Skeletal muscle cell (primary cell): Measurements from ENCODE around the gene SSTR3.

Experiments
- DNase-seq: peaks from one replicate; pipeline ENCODE4 v3.0.0-alpha.2; 2010; ENCODE audit warnings: low read depth
- H3K4me3 ChIP-seq: 2 replicates; pipeline ENCODE4 v1.5.1; 2011; ENCODE audit warnings: low read depth, mild to moderate bottlenecking, control low read depth, low read length, moderate library complexity

Gene SSTR3

DNA sequence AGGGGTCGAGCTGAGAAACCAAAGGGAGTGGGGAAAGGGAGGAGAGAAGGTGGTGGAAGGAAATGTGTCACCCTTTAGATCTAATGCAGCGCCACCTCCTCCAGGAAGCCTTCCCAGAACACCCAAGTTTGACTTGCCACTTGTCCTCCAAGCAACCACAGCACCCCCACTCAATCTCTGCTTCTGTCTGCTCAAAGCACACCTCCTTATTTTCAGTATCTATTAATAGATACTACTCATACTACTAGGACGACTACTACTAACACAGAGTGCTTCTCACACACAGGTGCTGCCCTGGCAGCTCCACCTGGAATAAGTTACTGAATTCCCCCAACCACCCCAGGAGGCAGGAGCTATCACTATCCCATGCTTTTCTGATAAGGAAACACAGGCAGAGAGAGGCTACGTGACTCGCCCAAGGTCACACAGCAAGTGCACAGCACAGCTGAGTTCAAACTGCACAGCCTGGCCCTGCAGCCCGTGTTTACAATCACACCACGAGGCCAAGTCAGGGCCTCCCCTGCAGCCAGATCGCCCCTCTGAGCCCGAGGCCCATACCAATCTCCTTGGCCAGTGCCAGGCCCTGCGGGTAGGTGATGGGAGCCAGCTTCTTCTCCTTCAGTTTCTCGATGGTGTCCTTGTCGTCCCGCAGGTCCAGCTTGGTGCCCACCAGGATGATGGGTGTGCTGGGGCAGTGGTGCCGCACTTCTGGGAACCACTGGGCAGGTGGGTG lies 18.6 kb upstream of the SSTR3 start:
- DNase-seq, result no peak
- H3K4me3 ChIP-seq, result no peak overlapping the region

DNA sequence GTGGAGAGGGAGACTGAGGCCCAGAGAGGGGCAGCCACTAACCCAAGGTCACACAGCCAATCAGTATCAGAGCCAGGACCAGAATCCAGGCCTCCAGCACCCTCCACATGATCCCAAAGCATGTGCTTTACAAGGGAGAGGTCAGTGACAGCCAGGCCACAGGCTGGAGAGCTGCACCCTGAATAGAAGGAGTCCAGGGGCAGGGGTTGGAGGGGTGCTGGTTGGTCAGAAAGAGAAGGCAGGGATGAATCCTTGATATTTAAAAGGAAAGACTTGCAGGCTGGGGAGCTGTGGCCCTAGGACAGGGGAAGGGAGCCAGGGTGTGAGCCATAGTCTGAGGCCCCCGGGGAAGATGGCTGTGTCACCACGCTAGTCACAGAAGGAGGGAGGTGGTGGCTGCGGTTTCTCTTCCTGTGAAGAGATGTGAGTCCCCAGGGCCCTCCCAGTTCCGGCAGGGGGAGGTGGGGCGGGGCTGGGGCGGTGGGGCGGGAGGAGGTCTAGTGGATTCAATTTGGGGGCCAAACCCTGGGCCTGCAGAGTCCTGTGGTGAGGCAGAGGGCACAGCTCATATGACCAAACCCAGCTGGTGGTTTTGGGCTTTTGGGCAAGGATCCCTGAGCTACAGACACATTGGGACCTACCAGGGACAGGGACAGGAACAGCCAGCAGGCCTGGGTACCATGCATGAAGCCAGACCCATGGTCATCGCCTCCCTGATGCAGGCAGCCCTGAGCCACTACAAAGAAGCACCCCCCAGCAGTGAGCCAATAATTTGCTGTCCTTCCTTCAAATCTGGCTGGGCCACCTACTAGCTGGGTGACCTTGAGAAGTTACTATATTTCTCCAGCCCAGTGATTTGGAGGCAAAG lies 17.8 kb upstream of the SSTR3 start:
- H3K4me3 ChIP-seq, result no peak overlapping the region
- no peak for DNase-seq

DNA sequence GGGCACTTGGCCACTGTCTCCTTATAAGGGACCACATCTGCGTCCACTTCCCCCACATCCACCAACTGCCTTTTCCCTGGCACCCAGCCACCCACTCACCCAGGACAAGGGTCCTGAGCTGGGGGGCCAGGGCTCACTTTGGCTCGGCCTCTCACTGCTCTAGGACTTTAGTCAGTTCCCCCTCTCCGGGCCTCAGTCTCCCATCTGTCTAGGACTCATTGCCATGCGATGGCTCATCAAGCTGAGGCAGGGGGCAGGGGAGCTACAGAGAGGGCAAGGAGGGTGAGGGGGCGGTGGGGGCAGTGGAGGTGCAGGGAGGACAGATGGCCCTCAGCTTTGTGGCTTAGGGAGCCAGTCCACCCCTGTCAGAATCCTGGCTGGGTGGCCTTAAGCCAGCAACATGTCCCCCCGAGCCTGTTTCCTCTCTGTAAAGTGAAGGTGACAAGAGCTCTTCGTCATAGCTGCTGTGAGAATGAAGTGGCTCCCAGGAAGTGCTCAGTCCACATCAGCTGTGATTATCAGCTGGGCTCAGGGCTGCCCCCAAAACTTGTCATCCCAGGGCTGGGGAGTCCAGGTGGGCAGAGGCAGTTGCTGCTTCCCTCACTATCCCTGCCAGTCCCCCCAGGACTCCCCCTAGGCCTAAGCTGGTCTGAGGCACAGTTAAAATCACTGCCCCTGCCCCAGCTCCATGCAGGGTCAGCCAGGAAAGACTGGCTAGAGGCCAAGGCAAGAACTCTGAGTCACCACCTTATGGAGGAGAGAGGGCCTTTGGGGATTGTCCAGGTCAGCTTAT lies 16.9 kb upstream of the SSTR3 start:
- DNase-seq, result peak; percentile 67
- H3K4me3 ChIP-seq, result no peak overlapping the region

DNA sequence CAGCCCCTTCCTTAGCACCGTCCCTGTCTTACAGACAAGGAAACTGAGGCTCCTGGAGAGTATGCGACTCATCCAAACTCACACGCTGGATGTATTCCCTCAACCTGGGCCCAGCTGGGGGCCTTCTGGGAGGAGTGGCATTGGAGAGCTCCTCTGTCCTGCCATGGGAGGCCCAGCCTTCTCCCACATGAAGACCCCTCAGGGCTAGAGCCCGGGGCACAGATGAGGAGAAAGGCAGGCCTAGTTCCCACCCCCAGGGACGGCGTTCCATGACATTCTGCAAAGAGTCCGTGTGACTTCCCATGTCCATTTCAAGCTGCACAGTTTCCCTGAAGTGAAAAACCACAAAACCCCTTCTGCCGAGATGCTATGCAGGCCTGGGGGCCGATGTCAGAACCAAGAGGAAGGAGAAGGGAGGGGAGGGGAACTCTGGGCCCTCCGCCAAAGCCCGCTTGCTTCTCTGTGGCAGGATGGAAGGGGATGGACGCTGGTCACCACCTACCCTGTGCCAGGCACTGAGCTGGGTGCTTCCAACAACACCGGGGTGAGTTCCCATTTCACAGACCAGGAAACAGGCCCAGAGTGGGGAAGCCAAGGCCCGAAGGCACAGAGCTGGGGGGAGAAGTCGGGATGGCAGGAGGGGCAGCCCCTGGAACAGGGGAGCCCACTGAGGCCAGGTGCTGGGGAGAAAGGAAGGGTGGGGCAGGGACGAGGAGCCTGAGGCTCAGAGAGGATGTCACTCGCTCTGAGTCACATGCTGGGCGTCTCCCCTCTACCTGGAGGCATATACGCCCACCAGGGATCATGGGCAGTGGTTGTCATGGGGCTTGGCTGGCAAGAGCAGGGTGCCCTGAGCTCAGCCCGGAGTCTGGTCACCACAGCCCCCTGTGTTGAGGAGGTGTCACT lies 16.1 kb upstream of the SSTR3 start:
- no peak for DNase-seq
- no peak overlapping the region for H3K4me3 ChIP-seq

DNA sequence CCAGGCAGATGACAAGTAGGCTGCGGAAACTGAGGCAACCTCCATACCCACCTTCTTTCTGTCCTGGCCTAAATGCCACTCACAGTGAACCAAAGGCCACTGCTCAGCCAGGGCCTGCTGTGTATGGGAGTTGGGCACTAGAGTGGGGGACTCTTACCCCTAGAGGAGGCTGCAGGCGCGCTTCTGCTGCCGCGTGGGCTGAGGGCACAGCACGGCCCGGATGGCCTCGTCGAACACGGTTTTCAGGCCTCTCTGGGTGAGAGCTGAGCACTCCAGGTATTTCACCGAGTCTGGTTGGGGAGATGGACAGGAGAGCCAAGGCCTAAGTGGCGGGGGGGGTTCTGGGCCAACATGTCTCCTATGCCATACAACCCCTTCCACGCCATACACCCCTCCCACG lies 14.2 kb upstream of the SSTR3 start:
- H3K4me3 ChIP-seq, result no peak overlapping the region
- no peak for DNase-seq

DNA sequence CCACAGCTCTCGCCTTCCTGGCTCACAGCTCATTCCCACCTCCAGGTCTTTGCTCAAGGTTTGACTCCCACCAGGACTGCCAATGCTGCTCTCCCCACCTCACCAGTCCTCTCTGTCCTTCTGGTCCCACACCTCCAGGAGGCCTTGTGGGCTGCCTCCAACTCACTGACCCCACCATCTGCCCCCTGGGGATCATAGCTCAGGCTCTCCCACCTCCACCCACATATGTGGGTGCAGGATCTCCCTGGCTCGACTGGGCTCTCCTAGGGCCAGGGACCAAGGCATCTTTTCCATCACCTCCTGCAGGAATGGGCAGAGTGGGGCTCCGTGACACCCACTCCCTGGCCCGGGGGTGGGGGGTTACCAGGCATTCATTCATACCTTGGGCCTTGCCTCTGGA lies 13.8 kb upstream of the SSTR3 start:
- no peak overlapping the region for H3K4me3 ChIP-seq
- no peak for DNase-seq

DNA sequence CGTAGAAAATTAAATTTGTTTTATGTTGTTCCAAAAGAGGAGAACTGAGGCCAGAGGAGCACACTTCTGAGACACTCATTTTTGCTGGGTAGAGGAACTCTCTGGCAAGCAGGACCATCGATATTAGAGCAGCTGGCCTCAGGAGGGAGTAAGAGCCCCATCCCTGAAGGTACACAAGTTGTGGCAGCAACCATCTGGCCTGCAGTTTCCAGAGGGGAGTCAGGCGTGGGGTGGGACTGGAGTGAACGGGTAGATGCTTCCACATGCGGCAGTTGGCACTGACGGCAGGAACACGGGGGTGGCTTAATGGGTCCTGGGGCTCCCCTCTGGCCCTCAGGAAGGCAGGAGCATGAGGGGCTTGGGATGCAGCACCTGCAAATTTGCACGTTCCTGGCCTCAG lies 13.2 kb upstream of the SSTR3 start:
- DNase-seq, result no peak
- no peak overlapping the region for H3K4me3 ChIP-seq

DNA sequence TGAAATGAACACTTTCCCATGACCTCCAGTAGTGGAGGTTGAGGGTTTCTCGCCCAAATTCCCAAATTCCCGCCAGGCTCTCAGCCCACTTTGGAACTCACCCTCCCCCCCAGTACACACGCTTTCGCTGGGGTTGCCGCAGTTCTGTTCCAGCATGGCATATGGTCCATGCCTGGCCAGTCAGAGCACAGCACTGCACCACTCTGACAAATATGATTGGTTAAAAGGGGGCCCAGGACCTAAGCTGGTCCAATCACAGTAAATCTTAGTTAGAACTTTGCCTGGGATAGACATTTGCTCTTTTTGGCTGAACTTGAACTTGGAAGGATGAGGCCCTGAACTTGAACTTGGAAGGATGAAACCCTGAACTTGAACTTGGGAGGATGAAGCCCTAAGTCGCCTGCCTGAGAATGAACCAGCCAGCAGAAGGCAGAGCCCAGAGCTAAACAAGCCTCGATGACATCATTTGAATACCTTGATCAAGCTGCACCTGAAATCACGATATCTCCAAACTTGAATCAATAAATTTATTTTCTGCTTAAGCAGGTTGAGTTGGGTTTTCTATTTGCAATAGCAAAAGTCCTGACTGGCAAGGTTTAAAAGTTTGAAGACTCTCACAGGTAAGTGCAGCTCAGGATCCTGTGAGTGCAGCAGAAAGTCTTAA lies 12.6 kb upstream of the SSTR3 start:
- H3K4me3 ChIP-seq, result no peak overlapping the region
- DNase-seq, result no peak

DNA sequence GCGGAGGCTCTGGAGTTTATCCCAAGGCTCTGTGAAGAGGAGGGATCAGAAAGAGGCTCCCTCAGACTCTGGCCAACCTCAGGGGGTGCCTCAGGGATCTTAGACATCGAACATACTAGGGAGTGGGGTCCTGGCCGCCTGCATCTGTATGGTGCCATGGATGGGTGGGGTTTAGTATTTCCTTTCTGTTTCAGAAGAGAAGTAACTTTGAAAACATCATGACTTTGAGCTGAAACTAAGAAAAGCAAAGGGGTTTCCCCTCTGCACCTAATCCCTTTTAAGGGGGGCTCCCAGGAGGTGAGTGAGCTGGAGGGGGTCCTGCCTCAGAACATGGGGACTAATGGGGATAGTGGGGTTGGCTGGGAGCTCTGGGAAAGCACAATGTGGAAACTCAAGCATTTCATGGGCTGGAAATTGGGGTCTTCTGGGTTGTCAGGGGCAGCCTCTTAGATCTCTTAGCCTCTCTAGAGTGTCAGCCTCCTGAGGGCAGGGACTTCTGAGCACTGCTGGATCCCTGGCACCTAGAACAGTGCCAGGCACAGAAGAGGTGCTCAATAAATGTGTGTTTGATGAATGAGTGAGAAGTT lies 11.8 kb upstream of the SSTR3 start:
- no peak for DNase-seq
- H3K4me3 ChIP-seq, result no peak overlapping the region

DNA sequence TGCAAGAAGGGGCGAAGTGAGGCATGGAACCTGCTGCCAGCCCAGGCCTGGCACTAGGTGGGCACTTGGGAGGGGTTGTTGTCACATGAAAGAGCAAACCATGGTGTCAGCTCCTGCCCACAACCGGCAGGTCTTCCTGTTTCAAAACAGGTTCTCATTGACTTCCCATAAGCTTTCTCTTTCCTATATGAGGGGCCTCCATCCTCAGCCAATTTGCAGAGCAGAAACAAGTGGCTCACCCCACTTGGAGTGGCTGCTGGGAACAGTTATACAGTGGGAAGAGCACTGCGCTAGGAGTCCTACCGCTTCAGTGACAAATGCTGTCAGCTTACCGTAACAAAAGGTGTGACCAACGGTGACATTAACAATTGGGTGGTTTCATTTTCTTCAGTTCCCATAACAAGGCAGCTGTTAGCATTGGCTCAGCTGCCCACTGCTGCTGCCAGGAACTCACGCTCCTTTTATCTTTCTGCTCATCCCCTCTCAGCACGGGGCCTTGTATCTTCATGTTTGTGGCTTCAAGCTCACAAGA lies 10.2 kb upstream of the SSTR3 start:
- no peak for DNase-seq
- no peak overlapping the region for H3K4me3 ChIP-seq

DNA sequence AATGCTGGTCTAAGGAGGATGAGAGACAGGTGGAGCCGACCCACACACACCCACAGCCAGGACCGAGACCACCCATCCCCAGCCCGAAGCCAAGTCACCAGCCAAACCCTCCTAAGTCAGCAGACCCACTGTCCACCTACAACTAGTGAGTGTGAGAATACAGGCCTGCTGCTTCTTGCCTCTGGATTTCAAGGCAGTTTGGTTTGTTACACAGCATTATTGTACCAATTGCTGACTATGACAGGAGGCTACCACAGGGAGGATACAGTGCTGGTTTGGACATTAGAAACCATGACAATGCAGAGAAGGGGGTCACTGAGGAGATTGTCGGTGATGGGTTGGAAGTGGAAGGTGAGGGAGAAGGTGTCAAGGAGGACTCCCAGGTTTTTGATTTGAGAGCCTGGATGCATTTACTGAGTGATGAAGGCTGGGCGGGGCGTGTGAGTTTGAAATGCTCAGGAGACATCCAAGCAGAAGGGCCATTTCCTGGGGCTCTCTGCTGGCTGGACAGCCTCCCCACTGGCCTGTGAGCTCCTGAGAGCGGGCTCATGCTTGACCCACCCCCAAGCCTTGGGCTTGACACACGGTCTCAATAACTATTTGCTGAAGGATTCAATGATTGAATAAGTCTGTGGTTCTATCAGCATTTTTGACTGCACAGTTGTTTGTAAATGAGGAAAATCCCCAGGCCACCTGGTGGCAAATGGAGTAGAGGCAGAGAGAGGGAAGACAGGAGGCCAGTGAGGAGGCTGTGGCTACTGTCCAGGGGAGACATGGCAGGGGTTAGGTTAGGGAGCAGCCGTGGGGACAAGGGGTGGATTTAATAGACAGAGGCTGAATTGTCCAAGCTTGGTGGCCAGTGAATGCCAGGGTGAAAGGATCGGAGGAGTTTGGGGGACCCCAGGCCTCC lies 9.4 kb upstream of the SSTR3 start:
- no peak for DNase-seq
- no peak overlapping the region for H3K4me3 ChIP-seq

DNA sequence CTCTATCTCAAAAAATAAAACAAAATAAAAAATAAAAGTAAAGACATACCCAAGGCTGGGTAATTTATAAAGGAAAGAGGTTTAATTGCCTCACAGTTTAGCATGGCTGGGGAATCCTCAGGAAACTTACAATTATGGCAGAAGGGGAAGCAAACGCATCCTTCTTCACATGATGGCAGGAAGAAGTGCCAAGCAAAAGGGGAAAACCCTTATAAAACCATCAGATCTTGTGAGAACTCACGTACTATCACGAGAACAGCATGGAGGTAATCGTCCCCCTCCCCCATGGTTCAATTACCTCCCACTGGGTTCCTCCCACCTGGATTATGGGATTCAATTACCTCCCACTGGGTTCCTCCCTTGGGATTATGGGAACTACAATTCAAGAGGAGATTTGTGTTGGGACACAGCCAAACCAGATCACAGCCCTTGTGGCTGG lies 8.3 kb upstream of the SSTR3 start:
- DNase-seq, result no peak
- no peak overlapping the region for H3K4me3 ChIP-seq

DNA sequence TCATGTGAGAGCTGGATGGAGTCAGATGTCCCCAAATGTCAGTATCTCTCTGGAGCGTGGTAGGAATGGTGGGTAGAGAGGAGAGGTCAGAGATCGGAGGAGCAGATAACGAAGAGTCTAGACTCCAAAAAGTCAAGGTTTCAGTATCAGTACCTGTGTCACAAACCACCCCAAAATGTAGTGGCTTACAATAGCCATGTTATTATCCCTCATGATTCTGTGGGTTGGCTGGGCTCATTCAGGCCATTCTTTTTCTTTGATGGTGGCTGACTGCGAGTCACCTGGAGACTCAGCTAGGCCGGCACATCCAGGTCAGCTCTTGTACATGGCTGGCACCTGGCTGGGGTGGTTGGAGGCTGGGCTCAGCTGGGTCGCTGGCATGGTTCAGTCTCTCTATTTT lies 7.3 kb upstream of the SSTR3 start:
- no peak overlapping the region for H3K4me3 ChIP-seq
- no peak for DNase-seq

DNA sequence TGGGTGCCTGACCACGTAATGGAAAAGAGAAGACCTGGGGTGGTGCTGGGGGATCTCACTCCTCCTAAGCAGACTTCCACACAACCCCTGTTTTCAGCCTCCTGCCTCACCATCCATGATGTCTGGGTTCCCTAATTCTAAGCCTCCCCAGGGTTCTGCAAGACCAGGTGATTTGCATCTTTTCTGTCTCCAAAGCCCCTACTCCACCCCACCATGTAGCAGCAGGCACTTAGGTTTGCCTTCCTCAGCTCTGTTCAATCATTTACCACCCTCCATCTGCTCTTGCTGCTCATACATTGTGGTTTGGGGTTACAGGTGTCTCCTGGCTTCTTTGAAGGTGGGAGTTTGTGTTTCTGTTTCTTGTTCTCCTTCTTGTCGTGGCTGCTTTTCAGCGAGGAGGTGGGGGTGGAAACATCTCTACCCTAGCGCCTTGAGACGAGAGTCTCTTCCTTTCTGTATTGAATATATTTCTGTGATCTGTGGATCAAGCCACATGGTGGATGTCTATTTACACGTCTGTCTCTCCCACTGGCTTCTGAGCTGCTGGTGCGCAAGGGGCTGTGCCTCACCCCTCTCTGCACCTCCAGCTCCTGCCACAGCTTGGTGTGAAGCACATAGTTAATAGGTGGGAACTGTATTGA lies 6.6 kb upstream of the SSTR3 start:
- H3K4me3 ChIP-seq, result no peak overlapping the region
- DNase-seq, result no peak

DNA sequence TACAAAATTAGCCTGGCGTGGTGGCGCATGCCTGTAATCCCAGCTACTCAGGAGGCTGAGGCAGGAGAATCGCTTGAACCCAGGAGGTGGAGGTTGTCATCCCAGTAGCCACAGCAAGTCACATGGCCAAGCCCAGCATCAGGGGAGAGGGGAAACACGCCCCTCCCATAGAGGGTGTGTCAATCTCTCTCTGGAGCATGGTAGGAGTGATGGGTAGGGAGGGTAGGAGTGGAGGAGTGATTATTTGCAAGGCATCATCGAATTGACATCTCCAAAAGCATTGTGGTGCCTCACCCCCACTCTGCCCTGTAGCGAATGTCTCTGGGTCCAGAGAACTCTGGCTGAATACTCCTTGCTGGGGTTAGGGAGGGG lies 6.1 kb upstream of the SSTR3 start:
- H3K4me3 ChIP-seq, result no peak overlapping the region

DNA sequence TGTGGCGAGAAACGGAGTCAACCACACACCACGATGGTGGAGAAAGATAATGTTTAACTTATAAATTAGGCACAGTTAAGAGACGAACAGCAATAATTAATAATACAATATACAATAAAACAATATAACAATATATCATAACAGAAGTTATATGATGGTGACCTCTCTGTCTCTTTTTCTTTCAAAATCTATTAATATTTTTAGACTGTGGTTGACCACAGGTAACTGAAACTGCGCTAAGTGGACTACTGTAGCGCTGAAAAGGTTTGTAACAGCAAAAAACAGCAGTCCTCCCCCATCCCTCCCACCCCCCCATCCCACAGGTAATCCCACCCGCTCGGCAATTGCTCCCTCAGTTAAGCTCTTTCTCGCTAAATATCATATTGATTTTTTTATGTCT lies 3.6 kb upstream of the SSTR3 start:
- no peak overlapping the region for H3K4me3 ChIP-seq
- DNase-seq, result no peak

More for the DNA sequence above, 6.1 kb upstream of the SSTR3 start:
- no peak for DNase-seq

DNA sequence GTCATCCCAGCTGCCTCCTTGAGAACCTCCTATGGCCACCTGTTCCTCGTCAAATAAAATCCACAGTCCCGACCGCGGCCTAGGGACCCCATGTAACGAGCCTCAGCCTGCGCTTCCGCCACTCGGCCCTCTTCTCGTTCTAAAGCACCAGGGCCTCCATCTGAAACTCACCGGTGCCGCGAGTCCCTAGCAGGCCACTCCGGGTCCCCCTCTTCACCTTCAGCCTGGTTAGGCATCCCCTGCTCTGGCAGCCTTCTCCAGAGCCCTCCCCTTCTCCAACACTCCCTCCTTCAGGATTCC lies 2.4 kb upstream of the SSTR3 start:
- no peak for DNase-seq
- H3K4me3 ChIP-seq, result no peak overlapping the region
